Raji (cell line): Measurements from ENCODE around the gene OPN1SW.

Experiments
- POLR2A ChIP-seq: IDR thresholded peaks from 2 replicates; pipeline ENCODE4 v1.6.1; 2011; ENCODE audit warnings: low read depth, low read length, control low read depth; ENCODE audit not compliant: insufficient read depth

The OPN1SW gene

DNA sequence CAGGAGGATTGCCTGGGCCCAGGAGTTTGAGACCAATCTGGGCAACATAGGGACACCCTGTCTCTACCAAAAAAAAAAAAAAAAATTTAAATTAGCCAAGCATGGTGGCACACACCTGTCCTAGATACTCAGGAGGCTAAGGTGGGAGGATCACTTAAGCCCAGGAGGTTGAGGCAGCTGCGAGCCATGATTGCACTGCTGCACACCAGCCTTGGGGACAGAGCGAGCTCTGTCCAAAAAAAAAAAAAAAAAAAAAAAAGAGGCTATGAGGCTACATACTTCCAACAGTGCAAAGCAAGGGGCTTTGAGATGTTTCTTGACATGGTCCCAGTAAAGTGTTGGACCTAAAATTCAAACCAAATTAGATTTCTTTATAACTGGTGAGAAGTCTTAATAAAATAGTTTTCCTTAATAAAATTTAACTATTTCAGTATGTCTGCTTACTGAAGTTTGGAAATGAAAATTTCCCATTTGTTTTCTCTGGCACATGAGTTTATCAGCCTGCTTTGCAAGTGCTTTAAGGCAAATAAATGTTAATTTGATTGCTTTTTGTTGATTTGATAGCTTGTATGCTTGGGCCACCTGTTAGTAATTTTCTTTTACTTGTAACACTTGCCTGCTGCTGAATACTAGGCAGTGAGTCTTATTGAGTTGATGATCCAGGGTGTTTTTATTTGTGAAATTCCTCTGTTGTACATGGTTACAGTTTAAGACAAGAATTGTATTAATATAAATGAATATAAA is 20.3 kb downstream of the OPN1SW start:
- TF ChIP-seq POLR2A: no peak

DNA sequence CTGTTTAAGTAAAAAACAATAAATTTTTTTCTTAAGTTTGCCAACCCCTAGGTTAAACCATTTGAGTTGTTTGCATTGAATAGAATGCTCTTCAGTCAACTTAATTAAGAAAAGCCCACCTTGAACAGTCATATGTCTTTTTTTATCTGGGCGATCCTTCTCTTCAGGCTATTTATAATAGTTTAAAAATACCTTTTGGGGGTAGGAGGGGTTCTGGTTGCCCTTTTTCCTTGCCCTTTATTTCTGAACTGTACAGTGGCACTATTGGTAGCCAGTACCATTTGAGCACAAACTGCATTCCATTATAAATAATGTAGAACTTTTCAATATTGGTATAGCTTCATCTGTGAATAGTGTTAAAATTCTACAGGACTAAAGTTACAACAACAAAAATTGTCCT is 23.3 kb downstream of the OPN1SW start:
- TF ChIP-seq POLR2A: no peak

DNA sequence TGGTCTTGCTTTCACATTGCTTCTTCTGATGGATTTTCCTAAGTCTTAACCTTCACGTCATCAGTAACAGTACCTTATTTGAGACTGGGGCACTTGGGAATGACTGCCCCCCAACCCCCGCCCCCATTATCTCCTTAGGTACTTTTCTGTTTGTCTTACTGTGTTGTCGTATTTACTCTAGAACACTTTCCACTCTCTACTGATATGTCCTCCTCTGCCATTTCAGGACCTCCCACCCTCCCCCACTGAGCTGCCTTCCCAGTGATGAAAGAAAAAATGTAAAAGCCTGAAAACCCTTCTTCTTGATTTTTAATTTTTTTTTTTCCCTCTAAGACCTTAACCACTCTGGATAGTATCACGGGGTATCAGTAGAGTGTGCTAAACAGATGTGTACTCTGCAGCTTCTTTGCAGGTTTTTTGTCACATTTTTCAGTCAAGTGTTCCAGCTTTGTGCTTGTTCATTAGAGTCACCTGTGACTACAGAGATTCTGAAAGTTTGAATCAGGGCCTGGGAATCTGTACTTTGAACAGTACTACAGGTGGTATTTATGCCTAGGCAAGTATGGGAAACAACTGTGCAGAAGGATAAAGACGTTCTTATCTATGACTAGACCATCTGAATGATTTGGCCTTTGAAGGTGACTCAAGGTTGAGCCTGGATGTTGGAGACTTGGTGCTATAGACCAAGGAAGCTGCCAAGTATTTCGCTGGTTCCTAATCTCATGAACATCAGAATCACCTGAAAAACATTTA is 28.1 kb downstream of the OPN1SW start:
- no peak for TF ChIP-seq POLR2A

DNA sequence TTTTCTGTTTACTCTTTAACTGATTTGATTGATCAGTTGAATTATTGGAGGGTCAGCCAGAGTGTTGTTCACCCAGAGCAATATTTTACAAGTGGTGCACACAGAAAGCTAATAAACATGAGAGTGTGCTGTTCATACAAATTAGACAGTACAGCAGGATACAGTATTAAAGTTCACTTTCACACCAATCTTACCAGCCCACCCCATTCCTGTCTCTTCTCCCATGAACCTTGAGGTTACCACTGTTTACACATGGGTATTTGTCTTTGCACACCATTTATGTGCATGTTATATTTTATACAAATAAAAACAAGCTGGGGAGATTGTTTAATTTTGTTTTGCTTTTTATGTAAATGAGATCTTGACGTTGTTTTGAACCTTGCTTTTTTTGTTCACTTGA is 29.9 kb downstream of the OPN1SW start:
- no peak for TF ChIP-seq POLR2A

DNA sequence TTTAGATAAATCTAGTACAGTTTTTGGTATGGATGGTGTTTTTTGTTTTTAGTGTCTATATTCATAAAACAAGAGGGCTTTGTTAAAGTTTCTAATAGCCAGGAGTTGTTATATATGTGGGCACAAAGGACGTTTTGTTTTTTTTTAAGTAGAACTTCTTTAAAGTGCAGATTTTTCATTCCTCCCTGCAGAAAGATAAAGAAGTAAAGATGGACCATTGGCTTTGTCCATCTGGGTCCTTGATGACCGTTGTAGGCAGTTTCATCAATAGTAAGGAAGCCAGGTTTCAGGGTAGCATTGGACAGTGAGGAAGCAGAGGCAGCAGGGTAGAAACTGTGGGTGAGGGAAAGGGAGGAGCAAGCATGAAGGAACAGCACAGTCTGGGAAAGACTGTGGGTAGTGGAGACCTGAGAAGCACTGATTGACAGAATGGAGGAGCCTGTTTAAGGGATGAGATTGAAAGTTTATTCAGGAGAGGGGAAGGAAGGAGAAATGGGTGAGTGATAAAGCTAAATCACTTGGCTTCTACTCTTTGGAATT is 31.2 kb downstream of the OPN1SW start:
- no peak for TF ChIP-seq POLR2A

DNA sequence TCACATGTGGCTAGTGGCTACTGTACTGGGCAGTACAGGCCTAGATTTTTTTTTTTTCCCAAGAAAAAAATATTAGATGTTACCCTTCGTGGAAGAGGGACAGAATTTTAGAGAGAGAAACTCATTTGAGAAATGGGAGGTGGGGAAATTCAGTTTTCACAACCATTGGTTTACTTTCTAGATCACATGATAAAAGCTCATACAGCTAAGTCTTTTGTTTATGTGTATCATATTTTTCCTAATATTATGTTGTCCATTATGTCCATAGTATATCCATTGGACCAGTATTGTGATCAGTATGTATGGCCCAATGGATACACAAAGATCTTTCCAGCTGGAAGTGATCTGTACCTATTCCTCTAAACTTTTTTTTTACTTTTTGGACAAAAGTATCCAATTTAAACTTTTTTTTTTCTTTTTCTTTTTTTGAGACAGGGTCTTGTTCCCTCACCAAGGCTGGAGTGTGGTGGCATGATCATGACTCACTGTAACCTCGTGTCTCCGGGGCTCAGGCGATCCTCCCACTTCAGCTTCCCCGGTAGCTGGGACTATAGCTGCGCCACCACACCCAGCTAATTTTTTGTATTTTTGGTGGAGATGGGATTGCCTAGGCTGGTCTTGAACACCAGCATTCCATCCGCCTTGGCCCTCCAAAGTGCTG is 32.4 kb downstream of the OPN1SW start:
- TF ChIP-seq POLR2A: no peak

DNA sequence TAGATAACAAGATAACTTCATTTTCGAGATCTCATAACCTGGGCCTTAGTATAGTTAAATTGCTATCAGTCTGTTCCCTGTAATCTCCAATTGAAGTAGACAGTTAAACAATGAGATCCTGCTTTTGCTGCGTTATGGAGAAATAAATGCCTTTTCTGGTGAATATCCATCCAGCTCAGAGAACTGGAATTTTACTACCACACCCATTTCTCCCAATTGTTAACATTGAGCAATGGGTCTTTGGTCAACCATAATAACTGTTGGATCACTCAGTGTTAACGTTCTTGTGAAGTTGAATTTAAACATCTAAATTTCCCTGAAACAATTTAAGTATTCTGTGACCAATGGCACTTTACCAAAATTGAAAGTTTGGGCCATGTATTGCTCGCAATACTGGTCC is 33.4 kb downstream of the OPN1SW start:
- no peak for TF ChIP-seq POLR2A

DNA sequence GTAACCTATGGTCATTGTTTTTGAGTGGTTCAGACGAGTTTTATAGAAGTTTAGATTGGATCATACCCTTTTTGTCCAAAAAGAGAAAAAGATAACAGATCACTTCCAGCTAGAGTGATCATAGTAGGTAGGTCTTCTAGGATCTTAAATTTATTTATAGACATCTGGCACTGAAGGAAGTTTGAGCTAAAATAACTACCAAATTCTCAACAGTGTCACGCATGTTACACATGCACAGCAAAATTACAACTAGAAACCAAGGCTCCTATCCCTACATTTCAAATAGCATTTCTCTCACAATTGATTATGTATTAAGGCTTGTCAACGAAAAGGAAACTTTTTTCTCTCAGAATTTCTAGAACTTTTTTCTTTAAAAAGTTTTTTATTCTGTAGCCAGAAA is 34.1 kb downstream of the OPN1SW start:
- no peak for TF ChIP-seq POLR2A

DNA sequence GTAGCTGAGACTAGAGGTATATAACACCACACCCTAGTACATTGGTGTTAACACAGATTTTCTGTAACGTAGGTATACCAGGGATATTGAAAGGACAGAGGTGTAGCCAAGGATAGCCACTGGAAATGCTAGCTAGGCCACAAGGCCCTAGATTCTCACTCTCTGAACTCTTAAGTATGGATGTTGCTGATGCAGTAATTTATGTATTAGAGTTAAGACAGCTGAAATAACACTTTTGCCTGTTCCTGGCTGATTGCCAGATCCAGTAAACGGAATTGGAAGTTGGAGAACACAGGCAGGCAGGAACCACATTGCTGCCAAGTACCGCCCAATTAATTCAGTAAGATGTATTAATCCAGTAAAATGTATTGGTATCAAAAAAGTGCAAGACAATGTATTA is 34.6 kb downstream of the OPN1SW start:
- no peak for TF ChIP-seq POLR2A

DNA sequence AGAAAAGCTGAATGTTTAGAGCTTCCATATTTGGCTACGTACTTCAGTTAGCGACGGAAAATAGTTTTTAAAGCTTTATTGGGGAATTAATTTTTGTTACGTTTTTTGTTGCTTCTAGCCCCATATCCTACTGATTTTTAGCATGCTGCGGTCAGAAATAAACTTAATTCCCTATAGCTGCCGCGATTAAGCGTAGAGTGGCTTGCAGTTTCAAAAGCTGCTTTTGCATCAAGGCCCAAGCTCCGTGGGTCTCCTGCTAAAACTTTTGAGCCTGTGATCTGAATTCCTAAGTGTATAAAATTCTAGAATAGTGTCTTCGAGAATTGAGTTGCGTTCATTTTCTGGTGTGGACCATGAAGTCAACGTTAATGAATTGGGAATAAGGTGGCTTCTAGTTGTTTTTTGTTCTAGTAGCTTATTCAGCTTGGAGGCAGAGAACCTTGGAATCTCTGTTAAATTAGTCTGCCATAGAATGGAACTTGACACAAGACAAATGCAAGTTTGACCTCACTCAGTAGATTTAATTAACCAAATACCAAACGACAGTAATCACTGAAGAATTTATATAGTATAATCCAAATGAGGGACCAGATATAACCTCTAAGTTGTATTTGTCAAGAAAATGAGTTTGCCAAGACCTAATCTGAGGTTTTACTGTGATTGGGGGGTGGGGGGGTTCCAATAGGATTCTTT is 35.5 kb downstream of the OPN1SW start:
- TF ChIP-seq POLR2A: no peak

DNA sequence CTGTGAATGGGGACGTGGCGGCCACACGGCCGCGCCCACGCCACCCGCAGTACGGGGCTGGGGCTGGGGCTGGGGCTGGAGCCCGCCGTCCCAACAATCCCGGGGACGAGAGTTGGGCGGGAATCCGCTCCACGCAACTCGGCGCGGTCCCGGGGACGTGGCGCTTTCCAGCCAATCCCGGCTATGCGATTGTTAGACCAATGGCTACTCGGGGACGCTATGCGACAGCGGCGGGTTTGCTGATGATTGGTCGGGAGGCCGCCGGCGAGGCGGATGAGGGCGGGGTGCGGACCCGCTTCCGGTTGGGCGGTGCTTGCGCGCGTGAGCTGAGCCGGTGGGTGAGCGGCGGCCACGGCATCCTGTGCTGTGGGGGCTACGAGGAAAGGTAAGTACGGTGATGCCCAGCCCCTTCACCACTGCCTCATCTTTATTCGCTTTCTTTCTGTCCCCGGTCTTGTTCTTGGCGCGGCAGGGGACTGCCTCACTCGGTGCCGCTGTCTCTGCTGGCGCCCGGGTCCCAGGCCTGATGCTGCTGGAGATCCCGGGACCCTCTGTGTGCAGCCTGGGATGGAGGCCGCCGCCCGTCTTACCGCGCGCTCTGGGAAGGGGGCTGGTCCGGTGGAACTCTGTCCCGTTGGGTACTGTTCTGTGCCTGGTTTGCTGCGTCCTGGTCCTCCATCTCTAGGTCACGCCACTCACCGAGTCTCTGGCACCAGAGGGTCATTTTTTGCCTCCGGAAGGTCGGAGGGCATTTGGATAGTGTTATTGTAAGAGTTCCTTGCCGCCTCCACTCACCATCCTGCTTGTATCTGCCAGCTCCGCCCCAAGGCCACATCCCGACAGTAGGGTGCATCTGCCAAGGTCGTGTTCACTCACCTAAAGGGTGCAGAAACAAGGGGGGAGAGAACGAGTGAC is 36.3 kb downstream of the OPN1SW start, which contains the start of gene CALU:
Gene CALU, plus strand, starts transcription at position 312 of the 915 bp plus-strand sequence. CDS start 9,225 bp downstream, outside the sequence.
- TF ChIP-seq POLR2A: peak; percentile 96

DNA sequence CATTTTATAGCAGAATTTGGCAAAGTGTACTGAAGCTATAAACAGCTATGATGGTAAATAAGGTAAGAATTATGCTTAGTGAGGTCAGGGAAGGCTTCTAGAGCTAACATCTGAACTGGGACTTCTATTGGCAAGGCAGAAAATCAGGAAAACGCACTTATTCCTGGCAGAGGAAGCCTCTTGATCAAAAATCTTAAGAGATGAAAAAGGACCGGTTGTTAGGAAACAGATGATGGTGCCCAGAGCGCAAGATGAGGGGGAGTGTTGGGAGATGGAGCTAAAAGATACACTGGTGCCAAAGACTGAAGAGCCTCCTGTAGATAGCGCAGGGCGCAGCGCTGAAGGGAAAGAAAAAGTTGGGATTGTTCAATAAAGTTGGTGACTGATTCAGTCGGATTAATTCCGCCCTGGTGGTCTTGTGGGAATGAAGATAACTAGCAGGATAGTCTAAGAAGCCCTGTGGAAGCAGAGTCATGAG is 37.0 kb downstream of the OPN1SW start:
- TF ChIP-seq POLR2A: no peak

DNA sequence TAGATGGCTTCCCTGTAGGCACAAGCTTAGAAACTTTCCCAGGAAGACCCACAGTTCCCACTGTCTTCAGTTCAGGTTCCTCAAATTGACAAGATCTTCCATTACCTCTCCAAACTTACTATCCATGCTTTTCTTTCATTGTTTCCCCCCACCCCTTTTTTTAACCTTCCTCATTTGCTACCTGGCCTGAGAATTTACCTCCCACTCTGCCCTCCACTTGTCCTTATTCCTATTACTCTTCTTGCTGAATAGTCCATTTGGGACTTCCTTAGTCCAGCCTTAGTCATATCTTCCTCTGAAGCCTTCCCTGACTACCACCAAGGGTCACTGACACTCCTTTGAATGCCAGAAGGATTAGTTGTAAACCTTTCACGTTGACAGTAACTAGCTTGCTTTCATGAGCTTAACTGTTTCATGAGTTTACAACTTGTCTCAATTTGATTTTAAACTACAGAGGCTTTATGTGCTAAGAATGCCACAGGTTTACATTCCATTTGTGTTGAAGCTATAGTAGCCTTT is 37.7 kb downstream of the OPN1SW start:
- TF ChIP-seq POLR2A: no peak

DNA sequence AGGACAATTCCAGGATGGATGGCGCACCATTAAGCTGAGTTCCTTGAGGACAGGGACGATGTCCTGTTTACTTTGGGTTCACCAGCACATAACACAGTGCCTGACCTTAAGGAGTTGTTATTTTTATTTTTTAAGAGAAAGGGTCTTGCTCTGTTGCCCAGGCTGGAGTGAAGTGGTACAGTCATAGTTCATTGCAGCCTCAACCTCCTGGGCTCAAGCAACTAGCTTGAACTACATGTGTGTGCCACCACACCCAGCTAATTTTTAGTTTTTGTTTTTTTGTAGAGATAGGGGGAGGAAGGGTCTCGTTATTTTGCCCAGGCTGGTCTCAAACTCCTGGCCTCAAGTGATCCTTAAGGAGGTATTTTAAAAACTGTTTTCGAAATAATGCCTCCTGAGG is 38.2 kb downstream of the OPN1SW start:
- no peak for TF ChIP-seq POLR2A
